HFFc6 (cell line): ENCODE data around the gene ISOC1. TPM values are rescaled to one million over a fixed set of nuclear protein-coding genes. Genes with fewer than 3 reads are reported as not detected.

Experiments
- DNase-seq: peaks from one replicate; pipeline ENCODE4 v3.0.0-alpha.2; 2018
- H3K27ac Mint-ChIP-seq: 2 replicates; pipeline ENCODE4 v1.8.0; 2020; ENCODE audit warnings: mild to moderate bottlenecking, mixed read lengths
- H3K27me3 Mint-ChIP-seq: 2 replicates; pipeline ENCODE4 v1.8.0; 2021; ENCODE audit warnings: mild to moderate bottlenecking, moderate library complexity, mixed read lengths; ENCODE audit not compliant: insufficient read depth
- H3K36me3 Mint-ChIP-seq: 2 replicates; pipeline ENCODE4 v1.8.0; 2021; ENCODE audit warnings: low read depth, mixed read lengths
- H3K4me1 Mint-ChIP-seq: 2 replicates; pipeline ENCODE4 v1.8.0; 2020; ENCODE audit warnings: low read depth, mixed read lengths
- H3K4me3 Mint-ChIP-seq: 2 replicates; pipeline ENCODE4 v1.8.0; 2020; ENCODE audit warnings: mild to moderate bottlenecking, moderate library complexity, mixed read lengths
- H3K9me3 Mint-ChIP-seq: 2 replicates; pipeline ENCODE4 v1.8.0; 2020; ENCODE audit warnings: mild to moderate bottlenecking, mixed read lengths
- CTCF ChIP-seq: fragments of 200-600 bp; sonication (generic); IDR thresholded peaks from 2 replicates; pipeline ENCODE4 v1.5.0; 2021; ENCODE audit warnings: antibody characterized with exemption, mild to moderate bottlenecking
- total RNA-seq, 6 experiments: library from RNA; stranded (reverse); fragmentation: NEBNext Ultra II Directional; extraction: Animal tissue kit (Norgen Biotek cat#: 25700); gene quantifications; 2 replicates in 1 of 6; 3 replicates in 5 of 6; pipeline ENCODE4 v1.2.3, GENCODE V29; 2021

Gene ISOC1
- total RNA-seq, 6 experiments from 2014 or later, result 6.7 to 9.0 (median 8.2) TPM

- Mint-ChIP-seq H3K36me3 (no peaks in the 10 kb centered on the region), H3K9me3 (no peaks in the 10 kb centered on the region), H3K4me1 (peaks cover 12% of the 10 kb centered on the region), H3K27ac (no peak overlapping the region), H3K27me3 (no peaks in the 10 kb centered on the region; the same call in 1 of the 2 replicates), H3K4me3 (no peak overlapping the region)
- peak; percentile 64 for TF ChIP-seq CTCF
- DNase-seq, result no peak
Observed at GRCh38 chr5:129113867-129114266, 19.3 kb downstream of the ISOC1 start.

- no peak for DNase-seq
- H3K9me3 Mint-ChIP-seq, result no peaks in the 10 kb centered on the region
- H3K4me1 Mint-ChIP-seq, result peaks cover 12% of the 10 kb centered on the region
- no peak overlapping the region for H3K27ac Mint-ChIP-seq
- H3K27me3 Mint-ChIP-seq, result no peaks in the 10 kb centered on the region; the same call in 1 of the 2 replicates
- no peak for TF ChIP-seq CTCF
- no peak overlapping the region for H3K4me3 Mint-ChIP-seq
- no peaks in the 10 kb centered on the region for H3K36me3 Mint-ChIP-seq
Observed at GRCh38 chr5:129114539-129115193, 20.1 kb downstream of the ISOC1 start.

- H3K9me3 Mint-ChIP-seq, result no peaks in the 10 kb centered on the region
- H3K36me3 Mint-ChIP-seq, result no peaks in the 10 kb centered on the region
- H3K27me3 Mint-ChIP-seq, result no peaks in the 10 kb centered on the region; the same call in 1 of the 2 replicates
- TF ChIP-seq CTCF, result no peak
- no peak for DNase-seq
- H3K27ac Mint-ChIP-seq, result no peak overlapping the region
- no peak overlapping the region for H3K4me3 Mint-ChIP-seq
- H3K4me1 Mint-ChIP-seq, result peaks cover 11% of the 10 kb centered on the region
Observed at GRCh38 chr5:129115680-129116079, 21.1 kb downstream of the ISOC1 start.

- no peak for DNase-seq
- Mint-ChIP-seq H3K27me3 (no peaks in the 10 kb centered on the region; the same call in 1 of the 2 replicates), H3K4me3 (no peak overlapping the region), H3K27ac (no peak overlapping the region), H3K36me3 (no peaks in the 10 kb centered on the region), H3K4me1 (0 out of 2 replicates have a peak, but pooled peaks cover 6% of the 10 kb centered on the region), H3K9me3 (no peaks in the 10 kb centered on the region)
- no peak for TF ChIP-seq CTCF
Observed at GRCh38 chr5:129116797-129117196, 22.2 kb downstream of the ISOC1 start.

GRCh38 chr5:129118405-129118804, 23.9 kb downstream of the ISOC1 start:
- TF ChIP-seq CTCF, result no peak
- H3K27me3 Mint-ChIP-seq, result no peaks in the 10 kb centered on the region; the same call in 1 of the 2 replicates
- no peaks in the 10 kb centered on the region for H3K4me1 Mint-ChIP-seq
- H3K27ac Mint-ChIP-seq, result no peak overlapping the region
- no peaks in the 10 kb centered on the region for H3K9me3 Mint-ChIP-seq
- no peak for DNase-seq
- H3K36me3 Mint-ChIP-seq, result no peaks in the 10 kb centered on the region
- H3K4me3 Mint-ChIP-seq, result no peak overlapping the region
